Right lung (tissue), 10 donors: ENCODE measurements around the gene SRI. TPM values are rescaled to one million over a fixed set of nuclear protein-coding genes. Genes with fewer than 3 reads are reported as not detected.
"Not testable (repeated sequence)": the region's sequence is repeated elsewhere in the genome, so short reads cannot be mapped to it uniquely, and the experiment has no call there.

Source experiments
- DNase-seq, 2 donors: peaks; one replicate each; pipeline ENCODE4 v3.0.0-alpha.2; 2013
- long read RNA-seq, 8 donors: transcript quantifications; one replicate each; lab custom pipeline, GENCODE V29; 2026
- polyA plus RNA-seq, 5 donors: library from polyadenylated mRNA; unstranded; fragments of 120-200 nt; gene quantifications; one replicate each; pipeline versions ENCODE4 v1.2.1 to v1.2.3, GENCODE V29; 2013; ENCODE audit warnings: inconsistent platforms in 1 of 5, low replicate concordance in 1 of 5; ENCODE audit not compliant: insufficient read length in 5 of 5, insufficient read depth in 1 of 5

SRI gene, protein sequence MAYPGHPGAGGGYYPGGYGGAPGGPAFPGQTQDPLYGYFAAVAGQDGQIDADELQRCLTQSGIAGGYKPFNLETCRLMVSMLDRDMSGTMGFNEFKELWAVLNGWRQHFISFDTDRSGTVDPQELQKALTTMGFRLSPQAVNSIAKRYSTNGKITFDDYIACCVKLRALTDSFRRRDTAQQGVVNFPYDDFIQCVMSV
- 100 to 1,000 TPM; 163 to 198 (median 167) TPM for polyA plus RNA-seq
- long read RNA-seq, donor 1, transcript SRI-206 (4 exons, 903 nt), result minor isoform, 65 of 317 reads
- long read RNA-seq, donor 1, transcript SRI-201 (8 exons, 2,010 nt), result major isoform, 121 of 317 reads
- long read RNA-seq, donor 1, transcript SRI-207 (6 exons, 1,024 nt), result minor isoform, 5 of 317 reads
- long read RNA-seq, donor 1, partial matches to known transcripts, result 118 of 317 reads
- long read RNA-seq, donor 1, other reads (novel, unspliced or antisense), result 5 of 317 reads
- long read RNA-seq, donor 2, transcript SRI-206 (4 exons, 903 nt), result minor isoform, 36 of 160 reads
- long read RNA-seq, donor 2, transcript SRI-201 (8 exons, 2,010 nt), result major isoform, 54 of 160 reads
- long read RNA-seq, donor 2, partial matches to known transcripts, result 67 of 160 reads
- long read RNA-seq, donor 2, other reads (novel, unspliced or antisense), result 0 of 160 reads
- long read RNA-seq, donor 3, transcript SRI-207 (6 exons, 1,024 nt), result minor isoform, 7 of 245 reads
- long read RNA-seq, donor 3, transcript SRI-206 (4 exons, 903 nt), result minor isoform, 54 of 245 reads
- long read RNA-seq, donor 3, transcript SRI-201 (8 exons, 2,010 nt), result major isoform, 90 of 245 reads
- long read RNA-seq, donor 3, partial matches to known transcripts, result 90 of 245 reads
- long read RNA-seq, donor 3, other reads (novel, unspliced or antisense), result 0 of 245 reads
- long read RNA-seq, donor 4, transcript SRI-201 (8 exons, 2,010 nt), result major isoform, 45 of 124 reads
- long read RNA-seq, donor 4, transcript SRI-206 (4 exons, 903 nt), result minor isoform, 37 of 124 reads
- long read RNA-seq, donor 4, partial matches to known transcripts, result 38 of 124 reads
- long read RNA-seq, donor 4, other reads (novel, unspliced or antisense), result 0 of 124 reads
- long read RNA-seq, donor 5, transcript SRI-206 (4 exons, 903 nt), result minor isoform, 67 of 347 reads
- long read RNA-seq, donor 5, transcript SRI-201 (8 exons, 2,010 nt), result major isoform, 118 of 347 reads
- long read RNA-seq, donor 5, transcript SRI-207 (6 exons, 1,024 nt), result minor isoform, 16 of 347 reads
- long read RNA-seq, donor 5, partial matches to known transcripts, result 144 of 347 reads
- long read RNA-seq, donor 5, other reads (novel, unspliced or antisense), result 0 of 347 reads
- long read RNA-seq, donor 6, transcript SRI-207 (6 exons, 1,024 nt), result minor isoform, 9 of 274 reads
- long read RNA-seq, donor 6, transcript SRI-206 (4 exons, 903 nt), result minor isoform, 75 of 274 reads
- long read RNA-seq, donor 6, transcript SRI-201 (8 exons, 2,010 nt), result major isoform, 105 of 274 reads
- long read RNA-seq, donor 6, partial matches to known transcripts, result 81 of 274 reads
- long read RNA-seq, donor 6, other reads (novel, unspliced or antisense), result 0 of 274 reads
- long read RNA-seq, donor 7, transcript SRI-206 (4 exons, 903 nt), result minor isoform, 34 of 157 reads
- long read RNA-seq, donor 7, transcript SRI-201 (8 exons, 2,010 nt), result major isoform, 79 of 157 reads
- long read RNA-seq, donor 7, partial matches to known transcripts, result 43 of 157 reads
- long read RNA-seq, donor 7, other reads (novel, unspliced or antisense), result 0 of 157 reads
- long read RNA-seq, donor 8, transcript SRI-201 (8 exons, 2,010 nt), result major isoform, 20 of 48 reads
- long read RNA-seq, donor 8, transcript SRI-206 (4 exons, 903 nt), result minor isoform, 18 of 48 reads
- long read RNA-seq, donor 8, partial matches to known transcripts, result 7 of 48 reads
- long read RNA-seq, donor 8, other reads (novel, unspliced or antisense), result 0 of 48 reads

DNA sequence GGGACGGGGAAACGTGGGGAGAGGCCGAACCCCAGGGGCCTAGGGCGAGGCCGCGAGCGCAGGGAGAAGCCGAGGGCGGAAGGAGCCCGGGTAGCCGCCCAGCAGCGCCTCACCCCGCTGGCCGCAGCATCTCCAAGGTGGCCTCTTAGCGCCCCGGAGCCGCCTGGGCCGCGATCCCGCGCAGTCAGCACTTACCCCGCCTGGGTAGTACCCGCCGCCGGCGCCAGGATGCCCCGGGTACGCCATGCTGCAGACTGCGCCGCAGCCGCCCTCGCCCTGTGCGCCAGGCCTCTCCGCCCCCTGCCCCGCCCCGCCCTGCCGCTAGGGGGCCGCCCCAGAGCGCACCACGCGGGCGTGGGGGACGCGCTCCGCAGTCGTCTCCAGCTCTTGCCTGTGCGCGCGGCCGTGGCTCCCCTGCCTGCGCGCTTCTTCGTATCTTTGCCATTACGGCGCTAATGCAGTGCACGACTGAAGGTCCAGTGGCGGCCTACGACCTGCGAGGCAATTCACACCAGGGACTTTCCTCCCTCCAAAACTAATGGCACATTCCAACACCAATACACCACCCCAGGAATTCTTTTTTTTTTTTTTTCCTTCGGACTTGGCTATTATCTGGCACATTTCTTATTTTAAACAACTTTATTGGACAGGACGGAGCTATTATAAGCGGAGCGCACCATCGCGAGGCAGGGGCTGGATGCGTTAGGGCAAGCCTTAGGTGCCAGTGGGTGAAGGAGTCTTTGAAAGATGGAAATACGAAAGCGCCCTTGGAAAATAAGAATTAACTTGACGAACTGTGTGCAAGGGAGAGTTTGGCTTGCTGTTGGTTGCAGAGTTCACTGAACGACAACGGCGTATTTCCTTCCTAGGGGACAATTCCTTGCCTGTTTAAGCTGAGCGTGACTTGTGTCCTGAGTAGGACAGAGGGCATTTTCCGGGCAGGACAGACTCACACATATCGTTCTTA, at the start of gene SRI:
SRI (minus strand) TSS at position 258 of the 967 bp plus-strand sequence; CDS start at position 246, 12 bp downstream.
- peak; percentile 92 to 96 for DNase-seq

DNA sequence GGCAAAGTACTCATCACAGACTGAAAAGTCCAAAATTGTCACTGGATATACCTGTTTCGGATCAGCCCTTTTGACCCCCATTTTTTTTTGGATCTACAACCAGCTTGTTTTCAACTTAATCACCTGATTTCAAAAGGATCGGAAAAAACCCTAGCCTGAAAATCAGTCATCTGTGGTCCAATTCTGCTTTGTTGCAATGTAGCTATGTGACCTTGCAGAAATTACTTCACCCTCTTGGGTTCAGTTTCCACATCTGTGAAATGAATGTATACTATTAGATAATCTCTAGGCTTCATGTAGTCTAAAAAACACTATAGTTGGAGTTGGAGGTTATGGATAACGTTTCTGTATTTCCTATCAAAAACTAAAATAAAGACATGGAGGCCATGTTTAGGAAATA, 49.7 kb upstream of the SRI start:
- DNase-seq, result no peak

DNA sequence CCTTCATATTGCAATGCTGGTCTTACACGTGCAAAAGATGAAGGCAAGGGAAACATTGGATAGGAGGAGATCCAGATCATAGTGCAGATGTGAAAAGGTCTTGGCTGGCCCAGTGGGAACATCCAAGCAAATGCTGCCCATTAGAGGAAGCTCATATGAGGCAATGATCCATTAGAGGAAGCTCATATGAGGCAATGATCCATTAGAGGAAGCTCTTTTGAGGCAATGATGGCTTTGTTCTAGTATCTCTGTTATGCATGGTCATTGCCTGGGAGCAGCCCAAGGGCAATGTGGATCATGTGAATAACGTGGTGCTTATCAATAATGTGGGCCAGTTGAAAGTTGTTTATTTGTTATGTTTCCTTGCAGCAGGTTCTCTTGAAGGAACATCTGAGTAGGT, 49.0 kb upstream of the SRI start:
- DNase-seq, result no peak

DNA sequence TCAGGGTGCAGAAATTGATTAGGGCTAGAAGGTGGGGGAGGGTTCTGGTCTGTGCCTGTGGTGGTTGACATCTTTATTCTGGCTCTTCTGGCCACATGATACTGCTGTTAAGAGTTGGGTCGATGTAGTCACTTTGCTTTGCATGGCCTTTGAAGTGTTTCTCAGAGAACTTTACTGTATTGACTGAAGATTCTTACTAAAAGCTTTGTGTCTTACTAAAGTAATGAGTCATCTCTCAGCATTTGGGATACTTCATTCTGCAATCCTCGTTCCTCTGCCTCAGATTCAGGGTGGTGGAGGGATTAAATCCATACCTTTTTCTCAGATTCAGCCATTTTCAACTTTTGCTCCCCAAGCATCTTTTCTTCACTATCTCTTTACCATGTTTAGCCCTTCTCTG, 48.2 kb upstream of the SRI start:
- DNase-seq, result no peak

DNA sequence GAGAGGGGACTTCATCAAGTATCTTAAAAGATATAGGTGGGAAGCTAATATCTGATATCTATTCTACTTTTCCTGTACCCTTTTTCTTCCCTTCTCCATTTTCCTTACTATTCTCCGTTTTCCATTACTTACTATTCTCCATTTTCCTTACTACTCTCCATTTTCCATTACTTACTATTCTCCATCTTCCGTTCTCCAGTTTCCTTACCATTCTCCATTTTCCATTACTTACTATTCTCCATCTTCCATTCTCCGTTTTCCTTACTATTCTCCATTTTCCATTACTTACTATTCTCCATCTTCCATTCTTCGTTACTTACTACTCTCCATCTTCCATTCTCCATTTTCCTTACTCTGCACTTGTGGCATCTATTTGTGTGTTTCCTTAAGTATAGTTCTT, 47.6 kb upstream of the SRI start:
- no peak for DNase-seq

DNA sequence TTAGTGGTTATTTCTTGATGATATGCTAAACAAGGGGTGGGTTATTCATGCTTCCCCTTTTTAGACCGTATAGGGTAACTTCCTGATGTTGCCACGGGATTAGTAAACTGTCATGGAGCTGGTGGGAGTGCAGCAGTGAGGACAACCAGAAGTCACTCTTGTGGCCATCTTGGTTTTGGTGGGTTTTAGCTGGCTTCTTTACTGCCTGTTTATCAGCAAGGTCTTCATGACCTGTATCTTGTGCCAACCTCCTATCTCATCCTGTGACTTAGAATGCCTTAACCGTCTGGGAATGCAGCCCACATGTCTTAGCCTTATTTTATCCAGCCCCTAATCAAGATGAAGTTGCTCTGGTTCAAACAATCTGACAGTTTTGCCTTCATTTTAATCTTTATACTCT, 45.1 kb upstream of the SRI start:
- not testable (repeated sequence) for DNase-seq

DNA sequence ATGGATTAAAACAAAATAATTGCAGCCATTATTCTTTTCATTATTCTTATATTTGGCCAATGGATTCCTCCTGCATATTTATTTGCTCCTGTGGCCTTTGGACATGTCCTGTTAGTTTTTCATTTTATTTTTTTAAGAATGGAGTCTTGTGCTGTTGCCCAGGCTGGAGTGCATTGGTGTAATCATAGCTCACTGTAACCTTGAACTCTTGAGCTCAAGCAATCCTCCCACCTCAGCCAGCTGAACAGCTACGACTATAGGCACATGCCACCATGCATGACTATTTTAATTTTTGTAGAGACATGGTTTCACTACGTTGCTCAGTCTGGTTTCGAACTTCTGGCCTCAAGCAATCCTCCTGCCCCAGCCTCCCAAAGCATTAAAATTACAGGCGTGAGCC, 42.7 kb upstream of the SRI start:
- DNase-seq, result no peak

DNA sequence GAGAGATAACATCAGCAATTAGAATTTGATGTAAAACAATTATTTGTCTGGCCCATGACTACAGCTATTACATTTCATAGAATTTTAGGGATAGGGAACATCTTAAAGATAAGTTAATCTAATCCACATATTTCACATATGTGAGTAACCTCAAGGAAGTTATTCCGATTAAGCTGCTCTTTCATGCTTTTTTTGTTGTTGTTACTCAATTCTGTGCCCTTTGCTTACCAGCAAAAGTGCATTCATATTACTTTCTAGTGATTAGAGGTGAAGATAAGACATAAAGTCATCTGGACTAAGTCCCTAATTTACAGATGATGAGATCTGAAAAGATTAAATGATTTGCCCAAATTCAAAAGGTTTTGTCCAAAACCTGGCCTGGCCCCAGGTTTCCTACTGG, 40.9 kb upstream of the SRI start:
- no peak for DNase-seq

DNA sequence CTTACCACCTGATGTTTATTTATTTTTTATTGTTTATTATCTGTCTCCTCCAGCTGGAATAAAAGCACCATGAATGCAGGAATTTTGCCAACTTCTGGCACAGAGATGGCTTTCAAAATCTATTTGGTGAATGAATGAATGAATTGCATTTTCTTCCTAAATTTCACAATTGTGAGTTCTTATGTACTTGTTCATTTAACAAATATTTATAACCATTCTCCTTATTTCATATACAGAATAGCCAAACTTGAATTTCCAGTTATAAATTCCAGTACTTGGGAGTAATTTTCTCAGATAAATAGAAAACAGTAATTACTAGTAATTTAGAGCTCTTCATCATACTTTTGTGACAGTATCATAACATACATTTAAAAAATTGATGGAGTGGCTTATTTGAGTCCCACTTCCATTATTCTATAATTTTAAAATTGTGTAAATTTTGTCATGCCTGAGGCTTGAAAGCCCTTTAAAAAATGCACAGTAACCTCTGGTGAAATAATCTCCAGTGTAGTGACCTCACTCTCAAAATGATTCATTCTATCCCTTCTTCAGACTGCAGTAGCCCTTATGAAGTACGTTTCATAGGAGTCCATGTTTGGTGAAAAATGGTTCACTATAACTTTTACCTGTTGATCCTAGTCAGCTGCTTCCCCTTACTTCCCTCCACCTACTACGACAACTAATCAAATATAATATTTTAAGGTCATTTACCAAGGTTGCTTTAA, 40.0 kb upstream of the SRI start:
- DNase-seq, result no peak

DNA sequence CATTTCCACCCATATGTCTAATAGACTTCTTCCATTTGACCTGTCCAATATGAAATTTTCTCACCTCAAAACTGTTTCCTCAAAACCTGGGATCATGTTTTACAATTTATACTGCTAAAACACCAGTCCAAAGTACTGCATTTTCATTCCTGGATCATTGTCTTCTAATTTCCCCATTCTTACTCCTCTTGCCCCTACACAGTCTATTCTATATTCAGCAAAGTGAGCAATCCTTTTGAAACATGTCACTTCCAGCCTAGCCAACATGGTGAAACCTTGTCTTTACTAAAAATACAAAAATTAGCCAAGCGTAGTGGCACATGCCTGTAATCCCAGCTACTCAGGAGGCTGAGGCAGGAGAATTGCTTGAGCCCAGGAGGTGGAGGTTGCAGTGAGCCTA, 38.5 kb upstream of the SRI start:
- DNase-seq, result not testable (repeated sequence)

DNA sequence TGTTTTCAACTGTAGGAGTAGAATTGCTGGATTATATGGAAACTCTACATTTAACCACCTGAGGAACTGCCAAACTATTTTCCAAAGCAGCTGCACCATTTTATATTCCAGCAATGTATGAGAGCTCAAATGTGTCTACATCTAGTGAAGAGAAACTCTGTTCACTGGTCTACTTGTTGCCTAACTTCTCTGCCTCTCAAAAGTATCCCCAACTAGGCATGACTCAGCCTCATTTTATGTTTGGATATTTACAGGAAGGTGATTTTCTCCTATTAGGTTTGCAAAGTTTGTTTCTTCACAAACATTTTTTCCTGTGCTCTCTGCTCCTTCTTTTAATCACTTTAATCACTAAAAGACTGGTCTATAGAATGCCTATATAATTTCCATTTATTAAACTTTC, 37.1 kb upstream of the SRI start:
- no peak for DNase-seq

DNA sequence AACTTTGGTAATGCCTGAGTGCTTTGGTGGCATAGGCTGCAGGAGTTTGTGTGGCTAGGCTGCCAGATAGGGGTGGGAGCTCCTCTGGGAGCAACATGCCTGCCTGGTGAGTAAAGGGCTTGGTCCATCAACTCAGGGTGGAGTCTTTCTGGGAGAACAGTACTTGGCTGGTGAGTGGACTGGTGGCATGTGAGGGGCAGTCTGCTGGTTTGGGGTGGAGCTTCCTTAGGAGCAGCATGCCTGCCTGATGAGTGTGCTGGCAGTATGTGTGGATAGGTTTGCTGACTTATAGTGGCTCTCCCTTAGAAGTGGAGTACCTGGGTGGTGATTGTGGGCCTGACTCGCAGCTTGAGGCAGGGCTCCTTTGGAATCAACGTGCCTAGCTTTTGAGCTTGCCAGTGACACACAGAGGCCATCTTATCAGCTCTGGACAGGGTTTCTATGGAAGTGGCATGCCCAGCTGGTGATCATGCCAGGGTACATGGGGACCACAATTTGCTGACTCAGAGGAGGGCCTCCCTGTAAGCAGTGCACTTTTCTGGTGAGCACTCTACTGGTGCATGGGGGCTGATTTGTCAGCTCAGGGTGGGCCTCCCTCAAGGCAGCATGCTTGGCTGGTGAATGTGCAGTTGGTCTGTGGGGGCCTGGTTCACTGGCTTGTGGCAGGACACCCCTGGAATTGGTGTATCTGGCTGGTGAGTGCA, 35.0 kb upstream of the SRI start:
- DNase-seq, result no peak

DNA sequence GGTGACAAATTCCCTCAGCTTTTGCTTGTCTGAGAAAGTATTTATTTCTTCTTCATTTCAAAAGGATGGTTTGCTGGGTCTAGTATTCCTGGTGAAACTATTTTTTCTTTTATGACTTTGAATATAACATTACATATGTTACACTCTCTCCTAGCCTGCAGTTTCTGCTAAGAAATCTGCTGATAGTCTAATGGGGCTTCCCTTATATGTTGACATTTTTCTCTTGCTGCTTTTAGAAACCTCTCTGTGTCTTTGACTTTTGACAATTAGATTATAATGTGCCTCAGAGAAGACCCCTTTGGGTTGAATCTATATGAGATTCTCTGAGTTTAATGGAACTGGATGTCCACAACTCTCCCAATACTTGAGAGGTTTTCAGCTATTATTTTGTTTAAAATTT, 33.8 kb upstream of the SRI start:
- DNase-seq, result no peak

DNA sequence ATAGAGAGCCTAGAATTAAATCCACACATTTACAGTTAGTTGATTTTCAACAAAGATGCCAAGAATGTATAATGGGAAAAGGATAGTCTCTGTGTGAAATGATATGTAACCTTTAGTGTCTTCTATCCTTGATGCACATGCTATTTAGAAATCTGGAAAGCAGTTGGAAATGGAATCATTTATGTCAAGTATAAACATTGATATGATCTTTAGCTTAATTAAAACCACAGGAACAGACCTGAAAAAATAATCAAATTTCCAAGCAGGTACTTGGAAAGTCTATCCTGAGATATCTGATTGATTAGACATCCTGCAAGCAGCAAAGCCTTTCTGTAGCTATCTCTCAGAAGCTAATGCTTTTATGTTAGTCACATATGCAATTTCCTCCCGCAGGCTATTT, 24.4 kb upstream of the SRI start:
- DNase-seq, result no peak

DNA sequence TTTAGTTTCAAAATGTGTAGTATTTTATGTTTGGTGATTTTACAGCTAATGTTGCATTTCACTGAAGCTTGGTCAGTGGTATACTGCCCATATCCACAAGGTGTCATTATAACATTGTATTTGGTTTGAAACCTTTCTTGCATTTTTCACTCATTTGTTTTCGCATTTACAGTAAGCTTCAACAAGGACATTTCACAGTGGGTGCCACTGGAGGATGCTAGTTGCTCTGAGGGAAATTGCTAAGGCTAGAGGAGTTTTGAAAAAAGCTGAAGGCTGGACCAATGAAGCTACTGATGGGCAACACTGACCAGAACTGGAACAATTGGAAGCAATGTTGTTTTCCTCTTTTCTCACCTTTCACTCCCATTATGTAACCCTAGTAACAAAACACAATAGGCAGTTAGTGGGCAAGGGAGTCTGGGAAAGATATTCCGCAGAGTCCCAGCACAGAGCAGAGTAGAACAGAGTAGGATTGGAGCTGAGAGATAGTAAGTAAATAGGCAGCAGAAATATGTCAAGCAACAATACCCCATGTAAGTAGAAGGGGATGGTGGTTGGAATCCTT, 23.6 kb upstream of the SRI start:
- DNase-seq, result peak; percentile 23 to 34

DNA sequence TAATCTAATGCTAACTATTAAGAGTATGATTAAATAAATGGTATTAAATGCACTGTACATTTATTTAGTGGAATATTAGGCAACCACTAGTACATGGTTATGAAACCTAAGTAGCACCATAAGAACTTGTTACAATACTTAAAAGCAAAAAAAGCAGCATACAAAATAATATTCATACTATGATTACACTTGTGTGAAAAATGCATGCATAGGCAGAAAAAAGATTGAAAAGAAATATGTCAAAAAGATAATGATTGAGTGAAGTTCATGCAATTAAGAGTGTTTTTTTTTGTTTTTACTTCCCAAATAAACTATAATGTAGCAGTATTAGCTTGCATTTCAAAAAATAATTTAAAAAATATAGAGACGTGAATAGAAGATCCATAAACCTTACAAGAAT, 20.0 kb upstream of the SRI start:
- DNase-seq, result no peak

DNA sequence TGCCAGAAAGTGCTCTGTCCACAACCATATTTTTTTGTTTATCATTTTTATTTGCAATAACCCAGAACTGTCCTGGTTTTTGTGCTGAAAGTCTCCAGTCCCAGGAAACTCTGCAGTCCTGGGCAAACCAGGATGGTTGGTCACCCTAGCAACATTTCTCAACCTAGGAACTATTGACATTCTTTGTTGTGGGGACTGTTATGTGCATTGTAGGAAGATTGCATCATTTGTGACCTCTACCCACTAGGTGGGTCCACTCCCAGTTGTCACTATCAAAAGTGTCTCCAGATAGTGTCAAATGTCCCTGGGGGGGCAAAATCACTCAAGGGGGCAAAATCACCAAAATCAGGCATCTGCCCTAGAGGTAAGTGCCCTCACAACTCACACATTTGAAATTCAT, 14.0 kb upstream of the SRI start:
- DNase-seq, result no peak

DNA sequence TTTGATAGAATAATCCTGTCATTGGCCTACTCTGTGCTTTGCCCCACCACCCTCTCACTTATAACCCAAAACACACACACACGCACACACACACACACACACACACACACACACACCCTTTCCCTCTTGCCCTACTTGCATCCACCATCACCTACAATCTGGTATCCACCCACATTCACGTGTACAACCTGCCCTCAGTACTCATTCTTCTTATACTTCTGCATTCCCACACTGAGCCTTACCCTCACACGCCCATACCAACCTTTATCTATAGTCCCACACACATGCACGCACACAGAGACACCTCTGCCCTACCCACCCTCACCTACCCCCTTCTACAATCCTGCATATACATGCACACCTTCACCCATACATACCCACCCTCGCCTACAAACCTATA, 10.8 kb upstream of the SRI start:
- DNase-seq, result no peak
